Measurements from ENCODE around the gene GPRASP2.
A peak's percentile ranks its signal among the peaks of the same experiment; 100 is the strongest.

Gene GPRASP2

DNA sequence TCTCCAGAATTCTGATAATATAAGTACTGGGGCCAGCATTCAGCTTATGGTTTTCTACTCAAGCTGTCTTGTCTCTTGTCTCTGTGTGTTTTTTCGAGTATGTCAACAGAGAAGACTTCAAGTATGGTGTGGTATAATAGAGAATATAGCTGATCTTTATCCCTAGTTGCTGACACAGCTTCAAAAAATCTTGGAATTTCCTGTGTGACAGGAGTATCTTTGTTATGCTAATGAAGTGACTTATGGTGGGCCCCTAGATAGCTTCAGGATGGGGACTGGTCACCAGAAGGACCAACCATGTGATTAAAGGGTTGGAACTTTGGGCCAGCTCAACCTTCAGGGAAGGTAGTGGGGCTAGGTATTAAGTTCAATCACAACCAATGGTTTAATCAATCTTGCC, 11.2 kb downstream of the GPRASP2 start:
- H3K27ac ChIP-seq = peak overlapping the region; percentile 25; the same call in 1 of the 2 replicates
- H3K4me3 ChIP-seq = no peak overlapping the region
- no peak overlapping the region for H3K9ac ChIP-seq (ENCODE audit: insufficient read length)
- no peak for DNase-seq (ENCODE audit: low read depth, low spot score)
- TF ChIP-seq EZH2 (IDR thresholded peaks at IDR 0.05) (no peak), FOXP2 (optimal IDR thresholded peaks at IDR 0.05; ENCODE audit: control extremely low read depth, extremely low read length, insufficient read depth) (no peak), POLR2AphosphoS5 (IDR thresholded peaks at IDR 0.05; ENCODE audit: borderline replicate concordance, low read depth, low read length) (no peak)
- H3K36me3 ChIP-seq (ENCODE audit: insufficient read depth, low read length) = no peaks in the 10 kb centered on the region
- no peaks in the 10 kb centered on the region for H3K9me3 ChIP-seq (ENCODE audit: low read depth, low read length)

DNA sequence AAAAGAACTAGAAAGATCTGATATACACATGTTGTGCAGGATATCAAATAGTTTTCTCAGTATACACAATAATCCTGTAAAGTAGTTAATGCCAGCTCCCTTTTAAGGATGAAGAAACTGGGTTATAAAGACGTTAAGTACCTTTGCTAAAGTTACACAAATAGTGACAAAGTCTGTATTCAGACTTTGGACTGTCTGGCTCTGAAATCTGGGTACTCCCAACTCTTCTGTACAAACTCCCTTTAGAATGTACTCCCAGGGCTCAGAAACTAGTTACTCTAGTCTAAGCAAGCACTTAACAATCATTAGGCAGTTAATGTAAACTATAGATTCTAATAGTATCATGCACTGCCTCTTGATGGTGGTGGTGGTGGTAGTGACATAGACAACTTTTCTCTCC, 15.5 kb downstream of the GPRASP2 start:
- DNase-seq (ENCODE audit: low read depth, low spot score) = no peak
- Histone ChIP-seq H3K9ac (ENCODE audit: insufficient read length) (no peak overlapping the region), H3K4me3 (no peak overlapping the region), H3K27ac (no peak overlapping the region), H3K9me3 (ENCODE audit: low read depth, low read length) (no peaks in the 10 kb centered on the region), H3K36me3 (ENCODE audit: insufficient read depth, low read length) (no peaks in the 10 kb centered on the region)
- no peak for TF ChIP-seq EZH2 (IDR thresholded peaks at IDR 0.05)
- TF ChIP-seq POLR2AphosphoS5 (IDR thresholded peaks at IDR 0.05; ENCODE audit: borderline replicate concordance, low read depth, low read length) = no peak
- TF ChIP-seq FOXP2 (optimal IDR thresholded peaks at IDR 0.05; ENCODE audit: control extremely low read depth, extremely low read length, insufficient read depth) = no peak

DNA sequence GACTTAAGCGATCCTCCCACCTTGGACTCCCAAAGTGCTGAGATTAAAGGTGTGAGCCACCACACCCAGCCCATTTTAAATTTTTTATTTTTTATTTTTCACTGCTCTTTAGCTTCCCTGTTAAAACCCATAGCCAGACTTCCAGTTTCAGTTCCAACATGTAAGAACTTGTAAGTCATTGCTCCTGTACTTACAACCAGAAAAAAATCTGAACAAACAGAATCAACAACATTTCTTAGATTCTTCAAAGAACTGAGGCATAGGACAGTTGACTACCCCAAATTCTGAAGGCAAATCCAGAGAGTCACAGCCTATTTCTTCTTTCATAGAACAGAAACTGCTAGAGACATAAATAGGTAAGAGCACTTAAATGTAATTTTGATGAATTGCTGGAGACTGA, 16.4 kb downstream of the GPRASP2 start:
- H3K4me3 ChIP-seq = no peak overlapping the region
- no peak for TF ChIP-seq EZH2 (IDR thresholded peaks at IDR 0.05)
- TF ChIP-seq FOXP2 (optimal IDR thresholded peaks at IDR 0.05; ENCODE audit: control extremely low read depth, extremely low read length, insufficient read depth) = no peak
- TF ChIP-seq POLR2AphosphoS5 (IDR thresholded peaks at IDR 0.05; ENCODE audit: borderline replicate concordance, low read depth, low read length) = no peak
- H3K27ac ChIP-seq = no peak overlapping the region
- no peaks in the 10 kb centered on the region for H3K9me3 ChIP-seq (ENCODE audit: low read depth, low read length)
- no peaks in the 10 kb centered on the region for H3K36me3 ChIP-seq (ENCODE audit: insufficient read depth, low read length)
- DNase-seq (ENCODE audit: low read depth, low spot score) = no peak
- no peak overlapping the region for H3K9ac ChIP-seq (ENCODE audit: insufficient read length)

DNA sequence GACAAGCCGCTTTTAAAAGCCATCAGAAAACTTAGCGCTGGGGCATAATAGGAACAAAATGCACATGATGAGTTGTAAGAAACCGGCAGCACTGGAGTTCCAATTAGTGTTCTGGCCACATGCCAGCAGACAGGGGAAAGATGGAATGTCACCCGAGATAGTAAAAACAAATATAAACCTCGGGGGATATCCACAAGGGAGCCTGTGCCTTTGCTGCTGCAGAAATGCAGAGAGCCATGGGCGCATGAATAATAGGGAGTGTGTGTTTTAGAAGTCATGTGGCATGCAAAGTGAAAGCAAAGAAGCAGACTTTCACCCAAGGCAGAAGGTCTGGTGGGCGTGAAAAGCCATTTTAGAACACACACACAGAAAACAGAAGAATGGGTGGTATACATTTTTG, 27.4 kb downstream of the GPRASP2 start:
- H3K4me3 ChIP-seq = peak overlapping the region; percentile 47
- H3K36me3 ChIP-seq (ENCODE audit: insufficient read depth, low read length) = no peaks in the 10 kb centered on the region
- DNase-seq (ENCODE audit: low read depth, low spot score) = peak; percentile 5
- TF ChIP-seq EZH2 (IDR thresholded peaks at IDR 0.05) (no peak), FOXP2 (optimal IDR thresholded peaks at IDR 0.05; ENCODE audit: control extremely low read depth, extremely low read length, insufficient read depth) (no peak), POLR2AphosphoS5 (IDR thresholded peaks at IDR 0.05; ENCODE audit: borderline replicate concordance, low read depth, low read length) (no peak)
- peak overlapping the region; percentile 39; the same call in 1 of the 2 replicates for H3K27ac ChIP-seq
- no peaks in the 10 kb centered on the region for H3K9me3 ChIP-seq (ENCODE audit: low read depth, low read length)
- no peak overlapping the region for H3K9ac ChIP-seq (ENCODE audit: insufficient read length)

DNA sequence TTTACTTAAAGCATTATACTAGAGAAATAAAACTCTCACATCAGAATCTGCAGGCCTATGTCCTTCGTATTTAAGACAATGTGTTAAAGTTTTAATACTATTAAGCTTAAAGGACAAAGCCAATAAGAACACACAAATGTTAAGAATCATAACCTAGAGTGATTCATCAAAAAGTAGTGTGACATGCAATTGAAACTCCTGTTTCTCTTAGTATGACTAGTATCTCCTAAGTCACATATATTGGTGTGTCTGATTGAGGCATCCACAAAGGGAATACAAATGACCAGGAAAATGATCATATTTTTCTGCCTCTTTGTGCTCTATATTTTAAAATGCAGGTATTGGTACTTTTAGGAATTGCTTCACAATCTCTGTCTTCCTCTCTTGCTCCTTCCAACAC, 32.1 kb downstream of the GPRASP2 start:
- Histone ChIP-seq H3K9ac (ENCODE audit: insufficient read length) (no peak overlapping the region), H3K27ac (no peak overlapping the region), H3K4me3 (no peak overlapping the region), H3K36me3 (ENCODE audit: insufficient read depth, low read length) (no peaks in the 10 kb centered on the region), H3K9me3 (ENCODE audit: low read depth, low read length) (no peaks in the 10 kb centered on the region)
- TF ChIP-seq EZH2 (IDR thresholded peaks at IDR 0.05) = no peak
- TF ChIP-seq FOXP2 (optimal IDR thresholded peaks at IDR 0.05; ENCODE audit: control extremely low read depth, extremely low read length, insufficient read depth) = no peak
- no peak for TF ChIP-seq POLR2AphosphoS5 (IDR thresholded peaks at IDR 0.05; ENCODE audit: borderline replicate concordance, low read depth, low read length)
- DNase-seq (ENCODE audit: low read depth, low spot score) = no peak

DNA sequence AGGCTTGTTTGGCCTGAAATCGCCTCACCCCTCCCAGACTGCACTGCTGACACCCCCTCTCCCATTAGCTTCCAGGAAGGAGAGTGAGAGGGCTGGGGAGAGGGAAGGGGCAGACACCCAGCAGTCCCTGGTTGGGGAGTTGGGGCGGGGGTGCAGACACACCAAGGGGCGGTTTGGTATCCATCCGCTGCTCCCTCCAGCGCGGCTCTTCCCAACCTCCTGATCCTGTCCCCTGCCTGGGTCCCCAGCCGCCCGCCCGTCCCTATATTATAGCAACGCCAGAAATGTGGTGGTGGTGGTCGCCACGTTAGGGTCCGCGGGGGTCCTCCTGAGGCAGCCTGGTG, 33.2 kb downstream of the GPRASP2 start:
- no peak overlapping the region for H3K4me3 ChIP-seq
- no peak for DNase-seq (ENCODE audit: low read depth, low spot score)
- H3K27ac ChIP-seq = no peak overlapping the region
- no peaks in the 10 kb centered on the region for H3K36me3 ChIP-seq (ENCODE audit: insufficient read depth, low read length)
- no peaks in the 10 kb centered on the region for H3K9me3 ChIP-seq (ENCODE audit: low read depth, low read length)
- no peak overlapping the region for H3K9ac ChIP-seq (ENCODE audit: insufficient read length)
- TF ChIP-seq EZH2 (IDR thresholded peaks at IDR 0.05) (no peak), FOXP2 (optimal IDR thresholded peaks at IDR 0.05; ENCODE audit: control extremely low read depth, extremely low read length, insufficient read depth) (no peak), POLR2AphosphoS5 (IDR thresholded peaks at IDR 0.05; ENCODE audit: borderline replicate concordance, low read depth, low read length) (no peak)

DNA sequence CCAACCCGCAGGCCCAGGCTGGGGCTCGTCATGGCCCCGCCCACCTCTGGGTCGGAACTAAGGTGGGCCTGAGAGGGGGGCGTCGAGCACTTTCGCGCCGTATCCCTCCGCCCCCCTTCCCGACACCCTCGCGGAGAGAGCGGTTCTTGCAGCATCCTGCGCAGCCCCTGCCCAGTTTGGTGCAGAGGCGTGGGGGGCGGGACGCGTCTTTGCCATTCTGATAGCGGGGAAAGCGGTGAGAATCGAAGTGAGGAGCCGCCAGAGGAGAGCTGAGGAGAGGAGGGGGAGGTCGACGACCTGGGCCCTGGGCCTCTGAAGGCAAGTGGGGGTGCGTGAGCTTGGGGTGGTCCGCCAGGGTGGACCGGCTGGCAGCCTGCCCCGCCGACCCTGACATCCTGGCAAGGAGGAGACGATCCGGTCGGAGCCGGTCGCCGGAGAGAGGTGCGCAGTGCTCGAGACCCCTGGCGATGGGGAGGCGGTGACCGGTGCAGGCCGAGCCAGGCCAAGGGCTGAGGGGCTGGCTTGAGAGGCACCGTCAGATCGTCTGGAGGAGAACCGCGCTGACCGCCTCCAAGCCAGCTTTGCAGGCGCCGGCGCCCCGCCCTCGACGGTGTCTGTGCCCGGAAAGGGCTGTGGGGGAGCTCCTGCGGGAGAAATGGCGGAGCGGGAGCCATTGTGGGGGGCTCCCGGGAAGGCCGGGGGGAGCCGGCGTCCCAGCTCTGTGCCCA, 33.8 kb downstream of the GPRASP2 start:
- TF ChIP-seq FOXP2 (optimal IDR thresholded peaks at IDR 0.05; ENCODE audit: control extremely low read depth, extremely low read length, insufficient read depth) (no peak), POLR2AphosphoS5 (IDR thresholded peaks at IDR 0.05; ENCODE audit: borderline replicate concordance, low read depth, low read length) (no peak), EZH2 (IDR thresholded peaks at IDR 0.05) (no peak)
- no peak overlapping the region for H3K9ac ChIP-seq (ENCODE audit: insufficient read length)
- H3K36me3 ChIP-seq (ENCODE audit: insufficient read depth, low read length) = no peaks in the 10 kb centered on the region
- no peak overlapping the region for H3K27ac ChIP-seq
- no peak for DNase-seq (ENCODE audit: low read depth, low spot score)
- H3K4me3 ChIP-seq = no peak overlapping the region
- no peaks in the 10 kb centered on the region for H3K9me3 ChIP-seq (ENCODE audit: low read depth, low read length)

DNA sequence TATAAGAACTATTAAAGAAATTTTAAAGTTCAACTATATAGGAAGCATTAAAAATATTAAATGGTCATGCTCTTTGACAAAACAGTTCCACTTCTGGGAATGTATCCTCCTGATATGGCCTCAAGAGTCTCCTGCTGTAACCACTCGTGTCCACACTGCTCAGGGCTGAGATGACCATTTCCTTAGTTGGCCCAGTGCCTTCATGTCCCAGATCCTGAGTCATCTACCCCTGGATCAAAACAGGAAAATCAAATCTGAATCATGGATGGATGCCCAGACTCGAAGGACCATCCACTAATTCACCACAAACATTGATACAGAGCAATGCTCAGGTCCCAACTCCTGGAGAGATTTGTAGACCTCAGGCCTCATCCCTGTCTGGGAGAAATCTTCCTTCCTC, 53.0 kb downstream of the GPRASP2 start:
- Histone ChIP-seq H3K9ac (ENCODE audit: insufficient read length) (no peak overlapping the region), H3K9me3 (ENCODE audit: low read depth, low read length) (no peaks in the 10 kb centered on the region), H3K4me3 (no peak overlapping the region), H3K36me3 (ENCODE audit: insufficient read depth, low read length) (no peaks in the 10 kb centered on the region), H3K27ac (no peak overlapping the region)
- DNase-seq (ENCODE audit: low read depth, low spot score) = no peak
- TF ChIP-seq EZH2 (IDR thresholded peaks at IDR 0.05) = no peak
- TF ChIP-seq FOXP2 (optimal IDR thresholded peaks at IDR 0.05; ENCODE audit: control extremely low read depth, extremely low read length, insufficient read depth) = no peak
- no peak for TF ChIP-seq POLR2AphosphoS5 (IDR thresholded peaks at IDR 0.05; ENCODE audit: borderline replicate concordance, low read depth, low read length)

DNA sequence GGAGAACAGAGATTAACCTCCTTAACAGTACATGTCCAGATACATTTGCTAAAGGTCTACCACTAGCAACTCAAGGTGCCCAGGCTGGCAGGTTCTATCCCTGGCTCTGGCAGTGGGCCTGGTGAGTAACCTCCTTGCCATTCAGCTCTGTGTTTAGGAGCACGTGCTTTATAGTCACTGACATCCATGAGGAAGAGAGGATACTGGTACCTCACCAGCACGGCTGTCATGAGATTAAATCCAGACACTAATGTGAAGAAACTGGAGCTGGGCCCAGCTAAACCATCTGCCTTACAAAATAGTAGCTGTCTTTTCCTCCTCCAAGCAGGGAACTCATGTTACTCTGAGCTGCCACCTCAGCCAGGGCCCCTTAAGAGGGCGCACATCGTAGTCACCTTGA, 53.6 kb downstream of the GPRASP2 start:
- Histone ChIP-seq H3K4me3 (no peak overlapping the region), H3K9ac (ENCODE audit: insufficient read length) (no peak overlapping the region), H3K36me3 (ENCODE audit: insufficient read depth, low read length) (no peaks in the 10 kb centered on the region), H3K27ac (no peak overlapping the region), H3K9me3 (ENCODE audit: low read depth, low read length) (no peaks in the 10 kb centered on the region)
- no peak for DNase-seq (ENCODE audit: low read depth, low spot score)
- TF ChIP-seq EZH2 (IDR thresholded peaks at IDR 0.05) = no peak
- no peak for TF ChIP-seq FOXP2 (optimal IDR thresholded peaks at IDR 0.05; ENCODE audit: control extremely low read depth, extremely low read length, insufficient read depth)
- no peak for TF ChIP-seq POLR2AphosphoS5 (IDR thresholded peaks at IDR 0.05; ENCODE audit: borderline replicate concordance, low read depth, low read length)
